Suppressor macrophage treated with lipopolysaccharide for 1 hour (primary cell): ENCODE data around the gene DLGAP1.

Experiments used
- DNase-seq, 3 donors: peaks; one replicate each; pipeline ENCODE4 v3.0.0-alpha.2; 2020 to 2022

Gene DLGAP1

GRCh38 chr18:3848316-3848715 lies 606.8 kb downstream of the DLGAP1 start:
- no peak for DNase-seq

GRCh38 chr18:3845161-3845560 lies 609.9 kb downstream of the DLGAP1 start:
- no peak for DNase-seq

- no peak for DNase-seq
Measured at GRCh38 chr18:3842844-3843243, 612.3 kb downstream of the DLGAP1 start.

GRCh38 chr18:3840766-3841165 lies 614.3 kb downstream of the DLGAP1 start:
- DNase-seq: no peak

GRCh38 chr18:3839581-3839981 lies 615.5 kb downstream of the DLGAP1 start:
- DNase-seq: no peak

- no peak for DNase-seq
Measured at GRCh38 chr18:3836483-3837335, 618.4 kb downstream of the DLGAP1 start.

- DNase-seq: no peak
Measured at GRCh38 chr18:3832025-3832638, 623.0 kb downstream of the DLGAP1 start.

- DNase-seq: no peak
Measured at GRCh38 chr18:3830604-3831003, 624.5 kb downstream of the DLGAP1 start.

- no peak for DNase-seq
Measured at GRCh38 chr18:3827236-3827845, 627.8 kb downstream of the DLGAP1 start.

- DNase-seq: no peak
Measured at GRCh38 chr18:3826021-3826420, 629.1 kb downstream of the DLGAP1 start.

GRCh38 chr18:3824101-3824500 lies 631.0 kb downstream of the DLGAP1 start:
- no peak for DNase-seq

- DNase-seq: no peak
Measured at GRCh38 chr18:3823073-3823472, 632.0 kb downstream of the DLGAP1 start.

GRCh38 chr18:3821524-3821923 lies 633.6 kb downstream of the DLGAP1 start:
- DNase-seq: no peak

GRCh38 chr18:3819961-3820360 lies 635.1 kb downstream of the DLGAP1 start:
- DNase-seq: no peak

- DNase-seq: peak; percentile 8 to 71 (median 49)
Measured at GRCh38 chr18:3816610-3817363, 638.3 kb downstream of the DLGAP1 start.

GRCh38 chr18:3815991-3816390 lies 639.1 kb downstream of the DLGAP1 start:
- no peak for DNase-seq

- DNase-seq: no peak
Measured at GRCh38 chr18:3814816-3815215, 640.3 kb downstream of the DLGAP1 start.

GRCh38 chr18:3810296-3810695 lies 644.8 kb downstream of the DLGAP1 start:
- DNase-seq: no peak

- DNase-seq: no peak
Measured at GRCh38 chr18:3808985-3809780, 645.9 kb downstream of the DLGAP1 start.

- DNase-seq: no peak
Measured at GRCh38 chr18:3806656-3807055, 648.5 kb downstream of the DLGAP1 start.

GRCh38 chr18:3804336-3804735 lies 650.8 kb downstream of the DLGAP1 start:
- no peak for DNase-seq

- no peak for DNase-seq
Measured at GRCh38 chr18:3803350-3803749, 651.8 kb downstream of the DLGAP1 start.
